ENCODE data around the gene CDK5R2. TPM values are rescaled to one million over a fixed set of nuclear protein-coding genes. Genes with fewer than 3 reads are reported as not detected.

The CDK5R2 gene
- total RNA-seq, 6 experiments from 2014 or later: not detected

- Histone ChIP-seq H3K27me3 (peaks cover 0 to 16% of the 10 kb centered on the region in 2 donors), H3K9me3 (no peaks in the 10 kb centered on the region), H3K36me3 (no peaks in the 10 kb centered on the region), H3K27ac (no peak overlapping the region), H3K4me1 (no peaks in the 10 kb centered on the region), H3K4me3 (no peak overlapping the region)
- ATAC-seq: no peak
- TF ChIP-seq CTCF (IDR thresholded peaks at IDR 0.05) (no peak), POLR2A (IDR thresholded peaks at IDR 0.05) (no peak)
- 3% methylated on average over 4 of the region's 4 CpGs for WGBS (ENCODE audit: insufficient coverage, low coverage, low lambda C conversion rate, missing lambda C conversion rate)
- DNase-seq: no peak
- intact Hi-C loops (cut with DNase I): no loop called here
These were observed 1.8 kb downstream of the CDK5R2 start for GRCh38 chr2:218961229-218961628.

- H3K4me1 ChIP-seq: no peaks in the 10 kb centered on the region
- no peaks in the 10 kb centered on the region for H3K36me3 ChIP-seq
- WGBS (ENCODE audit: insufficient coverage, low coverage, low lambda C conversion rate, missing lambda C conversion rate): 7% methylated on average over 22 of the region's 34 CpGs
- no peak for ATAC-seq
- no peaks in the 10 kb centered on the region for H3K9me3 ChIP-seq
- intact Hi-C loops (cut with DNase I): no loop called here
- H3K4me3 ChIP-seq: no peak overlapping the region
- no peak overlapping the region for H3K27ac ChIP-seq
- H3K27me3 ChIP-seq: peaks cover 0 to 16% of the 10 kb centered on the region in 2 donors
- DNase-seq: peak in 1 of 3 donors; percentile 27
- no peak for TF ChIP-seq CTCF (IDR thresholded peaks at IDR 0.05)
These were observed 2.4 kb downstream of the CDK5R2 start for GRCh38 chr2:218961651-218962570.

- ATAC-seq: peak; percentile 36 to 56 (median 44)
- peak in 2 of 3 donors; percentile 49 to 51 for DNase-seq
These were observed 3.5 kb downstream of the CDK5R2 start for GRCh38 chr2:218962859-218963492.

GRCh38 chr2:218963601-218964000, 4.1 kb downstream of the CDK5R2 start:
- no peaks in the 10 kb centered on the region for H3K4me1 ChIP-seq
- intact Hi-C loops (cut with DNase I): no loop called here
- no peaks in the 10 kb centered on the region for H3K36me3 ChIP-seq
- peaks cover 0 to 16% of the 10 kb centered on the region in 2 donors for H3K27me3 ChIP-seq
- no peak overlapping the region for H3K4me3 ChIP-seq
- TF ChIP-seq CTCF (IDR thresholded peaks at IDR 0.05) (no peak), POLR2A (IDR thresholded peaks at IDR 0.05) (no peak)
- H3K9me3 ChIP-seq: no peaks in the 10 kb centered on the region
- DNase-seq (peak in 1 of 3 donors; percentile 9), ATAC-seq (no peak)
- no peak overlapping the region for H3K27ac ChIP-seq
- 5% methylated on average over 5 of the region's 5 CpGs for WGBS (ENCODE audit: insufficient coverage, low coverage, low lambda C conversion rate, missing lambda C conversion rate)

More at GRCh38 chr2:218962859-218963492, 3.5 kb downstream of the CDK5R2 start:
- TF ChIP-seq POLR2A (IDR thresholded peaks at IDR 0.05) (no peak), CTCF (IDR thresholded peaks at IDR 0.05) (no peak)
- Histone ChIP-seq H3K27ac (no peak overlapping the region), H3K36me3 (no peaks in the 10 kb centered on the region), H3K9me3 (no peaks in the 10 kb centered on the region), H3K4me1 (no peaks in the 10 kb centered on the region), H3K27me3 (peaks cover 0 to 16% of the 10 kb centered on the region in 2 donors), H3K4me3 (no peak overlapping the region)
- intact Hi-C loops (cut with DNase I): no loop called here
- WGBS (ENCODE audit: insufficient coverage, low coverage, low lambda C conversion rate, missing lambda C conversion rate): under 1% methylated on average over 25 of the region's 42 CpGs
